RPMI7951 (cell line): ENCODE measurements around the gene ARRB1. TPM values are rescaled to one million over a fixed set of nuclear protein-coding genes. Genes with fewer than 3 reads are reported as not detected.
"Not testable (repeated sequence)": the region's sequence is repeated elsewhere in the genome, so short reads cannot be mapped to it uniquely, and the experiment has no call there.

ENCODE experiments used
- DNase-seq: peaks from one replicate; pipeline ENCODE4 v3.0.0-alpha.2; 2012; ENCODE audit warnings: low read depth
- total RNA-seq: library from RNA; depleted of rRNA; stranded (reverse); fragments of >200 nt; shearing (Covaris generic); gene quantifications from 2 replicates; pipeline ENCODE4 v1.2.3, GENCODE V29; 2014; rRNA removed

The ARRB1 gene
- 15.3 and 17.7 TPM in 2 replicates for total RNA-seq

- DNase-seq, result no peak
Observed at GRCh38 chr11:75351541-75351790, at the start of gene ARRB1. ARRB1 (minus strand) TSS chr11:75351661; CDS start chr11:75351607, 54 bp downstream.

GRCh38 chr11:75400146-75400865 is 48.8 kb upstream of the ARRB1 start:
- DNase-seq, result peak; percentile 22

- peak; percentile 90 for DNase-seq
Observed at GRCh38 chr11:75399344-75400145, 48.1 kb upstream of the ARRB1 start, which contains the start of gene RPS3. RPS3 (plus strand) TSS chr11:75399518; CDS start chr11:75399548, 30 bp downstream.

- DNase-seq, result no peak
Observed at GRCh38 chr11:75398906-75399305, 47.4 kb upstream of the ARRB1 start.

GRCh38 chr11:75394085-75394840 is 42.8 kb upstream of the ARRB1 start:
- no peak for DNase-seq

GRCh38 chr11:75389925-75390324 is 38.5 kb upstream of the ARRB1 start:
- DNase-seq, result no peak

- peak; percentile 58 for DNase-seq
Observed at GRCh38 chr11:75389276-75389605, 37.8 kb upstream of the ARRB1 start.

- peak; percentile 75 for DNase-seq
Observed at GRCh38 chr11:75388386-75389275, 37.2 kb upstream of the ARRB1 start.

GRCh38 chr11:75387736-75388294 is 36.4 kb upstream of the ARRB1 start:
- no peak for DNase-seq

- DNase-seq, result no peak
Observed at GRCh38 chr11:75386942-75387630, 35.6 kb upstream of the ARRB1 start.

GRCh38 chr11:75384438-75385080 is 33.1 kb upstream of the ARRB1 start:
- peak; percentile 62 for DNase-seq

- no peak for DNase-seq
Observed at GRCh38 chr11:75383246-75383645, 31.8 kb upstream of the ARRB1 start.

GRCh38 chr11:75380716-75381420 is 29.4 kb upstream of the ARRB1 start:
- DNase-seq, result no peak

GRCh38 chr11:75380245-75380644 is 28.8 kb upstream of the ARRB1 start:
- no peak for DNase-seq

- DNase-seq, result not testable (repeated sequence)
Observed at GRCh38 chr11:75378776-75379175, 27.3 kb upstream of the ARRB1 start.

GRCh38 chr11:75376175-75376574 is 24.7 kb upstream of the ARRB1 start:
- no peak for DNase-seq

- DNase-seq, result no peak
Observed at GRCh38 chr11:75375626-75376025, 24.2 kb upstream of the ARRB1 start.

GRCh38 chr11:75374646-75375045 is 23.2 kb upstream of the ARRB1 start:
- no peak for DNase-seq

- DNase-seq, result no peak
Observed at GRCh38 chr11:75373201-75373600, 21.7 kb upstream of the ARRB1 start.
